GM12878 (cell line): ENCODE measurements around the gene TCF23.

Experiments
- BCL3 ChIP-seq: IDR thresholded peaks from 2 replicates; pipeline ENCODE4 v1.6.1; 2011; ENCODE audit warnings: borderline replicate concordance, low read depth, mild to moderate bottlenecking, moderate library complexity, low read length; ENCODE audit not compliant: insufficient read depth, poor library complexity, severe bottlenecking
- CHD1 ChIP-seq: IDR thresholded peaks from 2 replicates; pipeline ENCODE4 v1.6.1; 2012; ENCODE audit warnings: low read depth, low read length, improper control_type of control experiment
- CHD2 ChIP-seq: IDR thresholded peaks from 2 replicates; pipeline ENCODE4 v1.6.1; 2011; ENCODE audit warnings: low read depth, low read length, improper control_type of control experiment, borderline replicate concordance
- CHD4 ChIP-seq: fragments of 200-600 bp; sonication (generic); IDR thresholded peaks from 2 replicates; pipeline ENCODE4 v1.6.1; 2016; ENCODE audit warnings: mild to moderate bottlenecking
- CTCF ChIP-seq, 3 experiments: IDR thresholded peaks in 2 of 3; conservative IDR thresholded peaks in 1 of 3; 2 replicates each; pipeline ENCODE4 v1.5.1; 2011; ENCODE audit warnings: low read depth in 3 of 3, low read length in 3 of 3, mild to moderate bottlenecking in 3 of 3, control low read depth in 2 of 3, moderate library complexity in 2 of 3, inconsistent platforms in 1 of 3, mixed read lengths in 1 of 3; ENCODE audit not compliant: control insufficient read depth in 2 of 3, insufficient read depth in 1 of 3; ENCODE audit errors: extremely low read depth in 1 of 3
- ZBTB4 ChIP-seq: fragments of 450-650 bp; formaldehyde crosslinking; IDR thresholded peaks from 2 replicates; pipeline ENCODE4 v1.4.0; 2022; ENCODE audit warnings: mild to moderate bottlenecking, moderate library complexity

- TF ChIP-seq CHD2 (no peak), CHD1 (no peak), BCL3 (no peak), CTCF (IDR thresholded peaks at IDR 0.05 in 2 of 3, conservative IDR thresholded peaks at IDR 0.05 in 1 of 3; ENCODE audit: control insufficient read depth in 2 of 3, extremely low read depth in 1 of 3, insufficient read depth in 1 of 3, low read depth in 3 of 3, low read length in 3 of 3) (no peak), CHD4 (no peak), ZBTB4 (CRISPR knock-in tag) (no peak)
Measured at GRCh38 chr2:27126252-27126710, 22.5 kb upstream of the TCF23 start.
